Mucosa of stomach (tissue), 1 donor: ENCODE results near the gene SLC49A3.
"Not testable (repeated sequence)": the region's sequence is repeated elsewhere in the genome, so short reads cannot be mapped to it uniquely, and the experiment has no call there.

Experiments
- H3K27me3 ChIP-seq: one replicate; pipeline ENCODE4 v1.7.0; 2013; ENCODE audit warnings: mild to moderate bottlenecking, low read length; ENCODE audit not compliant: control insufficient read depth, insufficient read depth
- H3K36me3 ChIP-seq: one replicate; pipeline ENCODE4 v1.7.0; 2013; ENCODE audit warnings: low read length; ENCODE audit not compliant: control insufficient read depth, insufficient read depth
- H3K4me1 ChIP-seq: one replicate; pipeline ENCODE4 v1.7.0; 2013; ENCODE audit warnings: mild to moderate bottlenecking, low read length; ENCODE audit not compliant: control insufficient read depth, insufficient read depth
- H3K4me3 ChIP-seq: one replicate; pipeline ENCODE4 v1.7.0; 2013; ENCODE audit warnings: low read length
- H3K9ac ChIP-seq: one replicate; pipeline ENCODE4 v1.7.0; 2013; ENCODE audit warnings: mild to moderate bottlenecking, low read length, moderate library complexity
- H3K9me3 ChIP-seq: one replicate; pipeline ENCODE4 v1.7.0; 2013; ENCODE audit warnings: mild to moderate bottlenecking, low read length, moderate library complexity; ENCODE audit not compliant: control insufficient read depth
- donor health status: Pancreatic carcinoma.

The SLC49A3 gene

GRCh38 chr4:675036-675882 lies 13.7 kb downstream of the SLC49A3 start:
- Histone ChIP-seq H3K4me1 (peaks cover 42% of the 10 kb centered on the region), H3K4me3 (peak overlapping the region; percentile 89), H3K9me3 (no peaks in the 10 kb centered on the region), H3K9ac (peak overlapping the region; percentile 93), H3K36me3 (no peaks in the 10 kb centered on the region), H3K27me3 (no peaks in the 10 kb centered on the region)

DNA sequence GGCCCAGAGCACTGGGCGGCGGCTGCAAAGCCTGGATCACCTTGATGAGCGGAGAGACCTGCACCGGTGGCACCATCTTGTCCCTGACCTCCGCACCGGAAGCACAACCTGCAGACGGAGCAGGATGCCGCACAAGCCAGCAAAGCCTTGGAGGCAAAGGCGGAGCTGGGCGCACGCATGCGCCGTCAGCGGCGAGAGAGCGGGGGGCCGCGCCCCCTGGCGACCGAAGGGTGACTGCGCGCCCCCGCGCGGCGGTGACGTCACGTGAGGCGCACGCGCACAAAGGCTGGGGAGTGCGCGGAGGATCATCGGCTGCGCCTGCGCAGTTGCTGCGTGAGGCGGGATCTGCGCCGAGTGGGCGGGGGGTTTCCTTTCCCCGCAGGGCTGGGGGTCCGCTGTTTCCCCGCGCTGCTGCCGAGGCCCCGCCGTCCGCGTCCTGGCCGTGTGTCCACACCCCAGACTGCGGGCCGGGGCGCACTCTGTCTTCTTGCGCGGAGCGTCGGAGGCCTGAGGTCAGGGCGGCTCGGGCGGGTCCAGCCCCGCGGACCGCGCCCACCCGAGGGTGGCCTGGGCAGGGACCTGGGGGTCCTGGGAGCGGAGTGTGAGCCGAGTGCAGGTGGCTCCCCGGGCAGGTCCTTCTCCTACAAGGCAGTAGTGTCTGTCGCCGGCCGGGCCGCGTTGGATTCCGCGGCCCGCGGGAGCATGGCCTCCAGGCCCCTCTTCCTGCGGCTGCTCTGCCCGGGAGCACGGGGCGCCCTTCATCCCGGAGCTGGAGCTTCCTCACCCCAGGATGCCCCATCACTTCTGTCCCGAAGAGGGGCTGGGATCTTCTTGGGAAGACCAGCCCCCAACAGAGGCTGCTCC lies 14.5 kb downstream of the SLC49A3 start, which contains the start of the genes ATP5ME and MYL5:
TSS of gene ATP5ME (minus strand) at position 105 of the 864 bp plus-strand sequence. CDS start at position 76, 29 bp downstream.
TSS of gene MYL5 (plus strand) at position 371 of the 864 bp plus-strand sequence. CDS start 3,485 bp downstream, outside the sequence.
- peak within 1 kb of the TSS; percentile 89 for H3K4me3 ChIP-seq
- H3K9me3 ChIP-seq = no peaks in the 10 kb centered on the region
- peak within 1 kb of the TSS; percentile 93 for H3K9ac ChIP-seq
- no peaks in the 10 kb centered on the region for H3K36me3 ChIP-seq
- H3K27me3 ChIP-seq = no peaks in the 10 kb centered on the region
- H3K4me1 ChIP-seq = peaks cover 40% of the 10 kb centered on the region

- Histone ChIP-seq H3K4me1 (peaks cover 37% of the 10 kb centered on the region), H3K27me3 (no peaks in the 10 kb centered on the region), H3K36me3 (no peaks in the 10 kb centered on the region), H3K9ac (peak overlapping the region; percentile 79), H3K9me3 (no peaks in the 10 kb centered on the region), H3K4me3 (peak overlapping the region; percentile 60)
These were observed 15.4 kb downstream of the SLC49A3 start for GRCh38 chr4:673349-674091.

DNA sequence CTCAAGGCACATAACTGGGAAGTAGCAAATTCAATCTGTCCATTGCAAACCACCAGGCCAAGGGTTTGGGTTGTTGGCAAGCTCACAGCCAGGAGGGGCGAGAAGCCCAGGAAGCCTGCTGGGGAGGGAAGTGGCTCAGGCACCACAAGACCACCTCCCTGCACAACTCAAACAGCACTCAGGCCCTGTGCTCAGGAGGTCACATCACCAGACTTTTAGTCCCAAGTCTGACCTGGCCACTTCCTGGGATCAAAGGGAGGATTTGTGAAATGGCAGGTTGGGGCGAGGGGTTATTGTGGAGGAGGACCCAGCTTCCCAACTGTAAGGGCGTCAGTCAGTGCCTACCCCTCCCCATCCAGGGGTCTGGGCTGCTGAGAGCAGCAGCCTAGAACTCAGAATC lies 17.2 kb downstream of the SLC49A3 start:
- H3K27me3 ChIP-seq = no peaks in the 10 kb centered on the region
- H3K4me3 ChIP-seq = no peak overlapping the region
- H3K9me3 ChIP-seq = no peaks in the 10 kb centered on the region
- peaks cover 23% of the 10 kb centered on the region for H3K4me1 ChIP-seq
- no peak overlapping the region for H3K9ac ChIP-seq
- no peaks in the 10 kb centered on the region for H3K36me3 ChIP-seq

DNA sequence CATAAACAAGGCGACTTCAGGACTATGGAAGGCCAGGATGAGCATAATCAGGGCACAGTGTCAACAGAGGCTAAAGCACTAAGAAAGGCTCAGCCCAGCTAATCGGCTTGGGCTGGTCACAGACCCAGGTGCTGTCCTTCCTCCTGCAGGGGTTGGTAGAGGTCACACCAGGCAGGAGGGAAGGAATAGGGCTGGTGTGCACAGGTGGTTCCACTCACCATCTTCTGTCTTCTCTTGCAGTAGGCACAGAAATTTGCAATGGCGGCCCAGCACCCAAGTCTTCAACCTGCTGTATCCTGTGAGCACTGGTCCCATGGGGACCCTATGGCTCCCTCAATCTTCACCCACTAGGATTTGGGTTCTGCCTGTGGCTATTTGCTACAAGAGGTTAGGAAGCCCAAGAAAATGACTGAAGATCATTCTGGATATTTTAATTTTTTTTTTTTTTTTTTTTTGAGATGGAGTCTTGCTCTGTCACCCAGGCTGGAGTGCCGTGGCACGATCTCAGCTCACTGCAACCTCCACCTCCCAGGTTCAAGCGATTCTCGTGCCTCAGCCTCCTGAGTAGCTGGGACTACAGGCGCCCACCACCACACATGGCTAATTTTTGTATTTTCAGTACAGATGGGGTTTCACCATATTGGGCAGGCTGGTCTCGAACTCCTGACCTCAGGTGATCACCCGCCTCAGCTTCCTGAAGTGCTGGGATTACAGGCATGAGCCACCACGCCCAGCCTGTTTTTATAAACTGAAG lies 19.0 kb downstream of the SLC49A3 start:
- not testable (repeated sequence) for H3K4me1 ChIP-seq, H3K9ac ChIP-seq, H3K4me3 ChIP-seq

DNA sequence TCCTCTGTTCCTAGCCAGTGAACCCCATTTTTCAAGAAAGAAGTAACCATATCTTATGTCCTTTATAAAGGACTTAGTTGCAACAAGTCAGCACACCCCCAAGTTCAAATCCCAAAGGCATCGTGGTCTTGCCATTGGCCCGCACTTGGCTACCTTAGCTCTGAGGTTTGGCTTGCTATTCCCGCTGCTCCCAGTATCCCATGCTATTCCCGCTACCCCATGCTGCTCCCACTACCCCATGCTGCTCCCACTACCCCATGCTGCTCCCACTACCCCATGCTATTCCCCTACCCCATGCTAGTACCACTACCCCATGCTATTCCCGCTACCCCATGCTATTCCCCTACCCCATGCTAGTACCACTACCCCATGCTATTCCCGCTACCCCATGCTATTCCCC lies 20.7 kb downstream of the SLC49A3 start:
- H3K9ac ChIP-seq, H3K4me1 ChIP-seq, H3K36me3 ChIP-seq, H3K4me3 ChIP-seq, H3K27me3 ChIP-seq, H3K9me3 ChIP-seq: not testable (repeated sequence)

More for the DNA sequence above, 19.0 kb downstream of the SLC49A3 start:
- H3K27me3 ChIP-seq, H3K36me3 ChIP-seq, H3K9me3 ChIP-seq: not testable (repeated sequence)

DNA sequence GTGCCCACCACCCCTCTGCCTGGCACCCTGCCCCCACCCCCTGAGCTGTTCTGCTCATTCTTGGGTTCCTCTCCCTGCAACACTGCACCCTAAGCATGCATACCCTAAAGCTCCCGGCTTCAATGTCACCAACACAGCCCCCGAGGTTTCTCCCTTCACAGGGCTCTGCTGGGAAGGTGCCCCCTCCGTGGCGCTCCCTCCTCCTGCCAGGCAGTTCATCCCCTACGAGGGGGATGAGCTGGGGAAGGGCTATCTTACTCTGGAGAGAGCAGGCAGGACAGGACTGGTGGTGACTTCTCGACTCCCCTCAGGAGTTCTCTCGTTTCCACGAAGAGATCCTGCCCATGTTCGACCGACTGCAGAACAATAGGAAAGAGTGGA lies 21.4 kb downstream of the SLC49A3 start:
- Histone ChIP-seq H3K4me3 (no peak overlapping the region), H3K27me3 (peaks cover 10% of the 10 kb centered on the region), H3K9me3 (no peaks in the 10 kb centered on the region), H3K9ac (no peak overlapping the region), H3K4me1 (peaks cover 3% of the 10 kb centered on the region), H3K36me3 (no peaks in the 10 kb centered on the region)

GRCh38 chr4:666822-667544 lies 22.0 kb downstream of the SLC49A3 start:
- Histone ChIP-seq H3K9me3 (no peaks in the 10 kb centered on the region), H3K9ac (no peak overlapping the region), H3K4me1 (peaks cover 3% of the 10 kb centered on the region), H3K27me3 (peaks cover 10% of the 10 kb centered on the region), H3K36me3 (no peaks in the 10 kb centered on the region), H3K4me3 (no peak overlapping the region)

GRCh38 chr4:666436-666810 lies 22.5 kb downstream of the SLC49A3 start:
- Histone ChIP-seq H3K27me3 (peaks cover 10% of the 10 kb centered on the region), H3K4me3 (no peak overlapping the region), H3K9me3 (no peaks in the 10 kb centered on the region), H3K9ac (no peak overlapping the region), H3K36me3 (no peaks in the 10 kb centered on the region), H3K4me1 (peaks cover 3% of the 10 kb centered on the region)

GRCh38 chr4:665751-666435 lies 23.1 kb downstream of the SLC49A3 start:
- no peak overlapping the region for H3K9ac ChIP-seq
- no peaks in the 10 kb centered on the region for H3K9me3 ChIP-seq
- peaks cover 10% of the 10 kb centered on the region for H3K27me3 ChIP-seq
- H3K4me1 ChIP-seq = peaks cover 3% of the 10 kb centered on the region
- no peaks in the 10 kb centered on the region for H3K36me3 ChIP-seq
- H3K4me3 ChIP-seq = no peak overlapping the region
